ENCODE results near the gene CCDC61.

GRCh38 chr19:45969676-45970075 lies 25.6 kb upstream of the CCDC61 start:
- TF ChIP-seq CTCF (IDR thresholded peaks at IDR 0.05): no peak
- no peak for TF ChIP-seq POLR2A (IDR thresholded peaks at IDR 0.05)

Data from body of pancreas (tissue), 4 donors.